ENCODE measurements around the gene ZFP14. TPM values are rescaled to one million over a fixed set of nuclear protein-coding genes. Genes with fewer than 3 reads are reported as not detected.

ZFP14 gene
- 0.98 and 1.3 TPM in 2 replicates for total RNA-seq (2014; rRNA removed; shearing (Covaris generic))
- polyA plus RNA-seq (2015; cell fraction: cytosol; rRNA removed), result 0.18 and 0.29 TPM in 2 replicates
- polyA plus RNA-seq (2015; cell fraction: nucleus; rRNA removed), result 0.82 and 1.3 TPM in 2 replicates

DNA sequence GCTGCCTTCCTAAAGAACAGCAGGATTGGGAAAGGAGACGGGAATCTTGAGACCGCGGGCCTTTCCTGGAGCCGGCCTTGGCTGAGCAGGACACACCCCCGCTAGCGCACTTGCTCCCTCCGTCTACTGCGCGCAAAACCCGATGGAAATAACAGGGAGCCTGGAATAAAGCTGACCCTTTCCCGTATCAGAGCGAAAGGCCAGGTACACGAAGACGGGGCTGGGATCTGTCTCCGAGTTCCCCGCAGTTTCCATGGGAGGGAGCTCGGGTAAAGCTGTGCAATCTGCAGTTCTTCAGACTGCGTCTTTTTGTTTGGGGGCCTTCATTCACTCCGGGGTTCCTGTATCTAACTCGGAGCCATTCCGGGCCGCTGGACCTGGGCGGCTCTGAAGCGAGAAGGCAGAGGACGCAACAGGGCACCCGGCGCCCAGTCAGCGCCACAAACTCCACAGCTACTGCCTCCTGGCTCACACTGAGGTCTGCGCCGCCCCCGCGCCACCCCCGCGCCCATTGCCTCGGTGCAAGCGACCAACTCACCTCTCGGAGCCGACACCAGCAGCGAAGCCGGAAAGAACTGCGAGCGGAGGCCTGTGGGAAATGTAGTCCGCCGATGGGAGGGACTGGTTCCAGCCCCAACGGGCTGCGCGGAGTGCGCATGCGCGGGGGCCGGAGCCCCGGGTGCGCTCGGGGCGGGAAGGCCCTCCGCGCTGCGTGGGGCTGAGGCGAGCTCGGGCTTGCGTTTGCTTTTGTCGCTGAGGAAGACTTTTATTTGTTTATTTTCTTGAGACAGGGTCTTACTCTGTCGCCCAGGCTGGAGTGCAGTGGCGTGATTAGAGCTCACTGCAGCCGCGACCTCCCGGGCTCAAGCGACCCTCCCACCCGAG, at the start of gene ZFP14:
ZFP14 (minus strand) TSS at position 577 of the 885 bp plus-strand sequence. CDS start 11,309 bp downstream, outside the sequence.
- DNase-seq (ENCODE audit: low read depth), result peak; percentile 88

DNA sequence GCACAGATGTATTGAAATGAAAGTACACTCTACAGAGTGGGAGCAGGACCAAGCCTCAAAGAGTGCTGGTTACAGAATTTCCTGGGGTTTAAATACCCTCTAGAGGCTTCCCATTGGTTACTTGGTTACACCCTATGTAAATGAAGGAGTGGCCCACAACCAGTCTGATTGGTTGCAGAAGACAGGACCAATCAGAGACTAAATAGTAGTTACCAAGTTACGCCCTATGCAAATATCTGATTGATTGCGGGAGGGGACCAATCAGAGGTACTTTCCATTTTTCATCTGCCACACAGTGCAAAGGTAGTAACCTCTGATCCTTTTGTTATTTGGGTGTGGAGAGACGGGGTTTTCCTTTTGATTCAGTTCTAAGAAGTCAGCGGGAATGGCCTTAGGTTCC, 44.9 kb upstream of the ZFP14 start:
- DNase-seq (ENCODE audit: low read depth), result no peak

DNA sequence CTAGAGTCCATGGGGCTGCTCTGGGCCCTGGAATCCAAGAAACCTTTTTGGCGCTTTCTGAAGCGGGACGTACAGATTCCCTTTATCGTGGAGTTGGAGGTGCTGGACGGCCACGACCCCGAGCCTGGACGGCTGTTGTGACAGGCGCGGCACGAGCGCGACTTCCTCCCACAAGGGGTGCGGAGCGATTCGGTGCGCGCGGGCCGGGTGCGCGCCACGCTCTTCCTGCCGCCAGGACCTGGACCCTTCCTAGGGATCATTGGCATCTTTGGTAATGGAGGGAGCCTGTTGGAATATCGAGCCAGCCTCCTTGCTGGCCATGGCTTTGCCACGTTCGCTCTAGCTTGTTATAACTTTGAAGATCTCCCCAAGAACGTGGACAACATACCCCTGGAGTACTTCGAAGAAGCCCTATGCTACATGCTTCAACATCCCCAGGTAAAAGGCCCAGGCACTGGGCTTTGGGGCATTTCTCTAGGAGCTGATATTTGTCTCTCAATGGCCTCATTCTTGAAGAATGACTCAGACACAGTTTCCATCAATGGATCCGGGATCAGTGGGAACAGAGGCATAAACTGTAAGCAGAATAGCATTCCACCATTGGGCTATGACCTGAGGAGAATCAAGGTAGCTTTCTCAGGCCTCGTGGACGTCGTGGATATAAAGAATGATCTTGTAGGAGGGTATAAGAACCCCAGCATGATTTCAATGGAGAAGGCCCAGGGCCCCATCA, 42.9 kb upstream of the ZFP14 start:
- DNase-seq (ENCODE audit: low read depth), result no peak

DNA sequence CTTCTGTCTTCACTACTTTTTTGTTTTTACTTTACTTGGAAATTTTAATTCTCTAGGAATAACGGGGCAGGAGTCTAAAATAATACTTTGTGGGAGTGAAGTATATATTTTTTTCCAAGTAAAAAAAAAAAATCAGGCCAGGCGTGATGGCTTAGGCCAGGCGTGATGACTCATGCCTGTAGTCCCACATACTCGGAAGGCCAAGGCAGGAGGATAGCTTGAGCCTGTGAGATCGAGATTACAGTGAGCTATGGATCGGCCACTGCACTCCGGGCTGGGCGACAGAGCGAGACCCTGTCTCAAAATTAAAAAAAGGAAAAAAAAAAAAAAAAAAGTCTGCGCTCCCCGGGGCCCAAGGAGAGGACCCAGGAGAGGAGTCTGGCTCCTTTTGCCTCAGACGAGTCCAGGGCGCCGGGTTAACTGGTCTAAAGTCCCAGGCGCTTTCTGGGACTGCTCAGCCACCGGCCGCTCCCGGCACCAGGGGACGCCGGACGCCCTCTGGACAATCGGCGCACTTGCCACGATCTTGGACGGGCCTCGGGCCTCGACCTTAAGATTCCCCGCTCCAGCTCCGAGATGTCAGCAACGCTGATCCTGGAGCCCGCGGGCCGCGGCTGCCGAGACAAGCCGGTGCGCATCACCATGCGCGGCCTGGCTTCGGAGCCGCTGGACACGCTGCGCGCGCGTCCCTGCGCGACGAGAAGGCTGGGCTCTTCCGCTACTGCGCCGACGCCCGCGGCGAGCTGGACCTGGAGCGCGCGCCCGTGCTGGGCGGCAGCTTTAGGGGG, 42.2 kb upstream of the ZFP14 start:
- no peak for DNase-seq (ENCODE audit: low read depth)

DNA sequence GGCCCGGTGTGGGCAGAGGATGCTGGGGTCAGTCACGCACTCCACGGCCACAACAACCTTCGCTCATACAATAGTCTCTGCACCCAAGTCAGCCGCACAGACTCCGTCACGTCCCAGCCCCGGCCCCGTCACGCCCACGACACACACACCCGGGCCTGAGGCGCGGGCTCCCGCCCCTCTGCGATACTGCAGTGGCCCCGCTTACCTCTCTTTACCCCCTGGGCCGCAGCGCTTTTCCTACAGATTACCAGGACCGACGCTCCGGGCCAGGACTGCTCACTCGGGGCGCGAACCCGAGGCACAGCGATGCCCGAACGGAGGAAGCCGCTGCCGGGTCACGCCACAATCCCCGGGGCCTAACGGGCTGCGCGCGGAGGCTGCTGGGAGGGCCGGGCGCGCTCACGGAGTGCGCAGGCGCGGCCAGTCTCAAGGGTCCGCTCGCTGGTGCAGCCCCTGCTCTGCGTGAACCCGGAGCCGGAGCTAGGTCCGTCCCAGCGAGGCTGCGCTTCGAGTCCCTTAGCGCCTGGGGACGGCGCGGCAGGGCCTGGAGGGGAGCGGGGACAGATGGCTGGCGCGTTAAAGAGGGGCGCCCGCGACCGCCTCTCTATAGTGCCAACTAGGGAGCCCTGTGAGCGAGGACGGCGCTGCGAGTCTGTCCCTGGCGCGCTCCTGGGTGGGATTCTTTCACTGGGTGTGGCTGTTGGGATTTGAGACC, 39.4 kb upstream of the ZFP14 start, which contains the start of gene ZFP82:
ZFP82 (minus strand) TSS at position 358 of the 715 bp plus-strand sequence. CDS start 8,855 bp downstream, outside the sequence.
- DNase-seq (ENCODE audit: low read depth), result peak; percentile 56

GRCh38 chr19:36417752-36418286, 38.8 kb upstream of the ZFP14 start:
- peak; percentile 4 for DNase-seq (ENCODE audit: low read depth)

- DNase-seq (ENCODE audit: low read depth), result no peak
Measured at GRCh38 chr19:36409841-36410240, 30.8 kb upstream of the ZFP14 start.

DNA sequence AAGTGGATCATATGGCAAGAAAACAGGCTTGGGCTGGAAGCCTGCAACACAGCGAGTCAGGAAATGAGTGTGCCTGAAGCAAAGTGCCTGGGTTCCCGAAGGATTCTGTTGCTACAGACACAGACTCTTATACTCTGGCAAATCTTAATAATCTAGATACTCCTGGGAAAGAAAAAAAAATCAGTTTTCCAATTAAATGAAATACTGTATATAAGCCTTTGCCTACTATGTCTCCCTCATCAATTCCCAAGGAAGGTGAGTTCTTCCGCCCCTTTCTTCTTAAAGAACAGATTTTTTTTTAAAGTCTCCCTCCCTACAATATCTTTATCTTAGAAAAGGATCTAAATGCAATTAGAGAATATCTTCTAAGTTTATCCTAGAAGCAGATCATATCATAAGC, 29.1 kb upstream of the ZFP14 start:
- no peak for DNase-seq (ENCODE audit: low read depth)

GRCh38 chr19:36404498-36404897, 25.5 kb upstream of the ZFP14 start:
- DNase-seq (ENCODE audit: low read depth), result no peak

- DNase-seq (ENCODE audit: low read depth), result no peak
Measured at GRCh38 chr19:36401475-36401874, 22.5 kb upstream of the ZFP14 start.

DNA sequence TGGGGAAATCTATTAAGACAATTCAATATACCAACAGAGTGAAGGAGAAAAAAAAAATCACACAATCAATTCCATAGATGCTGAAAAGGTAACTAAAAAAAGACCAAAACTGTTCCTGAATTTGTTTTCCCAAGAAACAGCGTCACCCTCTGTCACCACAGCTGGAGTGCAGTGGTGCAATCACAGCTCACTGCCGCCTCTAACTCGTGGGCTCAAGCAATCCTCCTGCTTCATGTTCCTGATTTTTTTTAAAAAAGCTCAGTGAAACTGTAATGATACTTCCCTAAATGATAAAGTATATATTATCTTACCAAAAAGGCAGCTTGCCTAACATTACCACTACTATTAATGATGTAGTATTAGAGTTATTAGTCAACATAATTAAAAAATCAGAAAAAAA, 19.6 kb upstream of the ZFP14 start:
- DNase-seq (ENCODE audit: low read depth), result no peak

GRCh38 chr19:36392916-36393673, 14.1 kb upstream of the ZFP14 start:
- DNase-seq (ENCODE audit: low read depth), result no peak

DNA sequence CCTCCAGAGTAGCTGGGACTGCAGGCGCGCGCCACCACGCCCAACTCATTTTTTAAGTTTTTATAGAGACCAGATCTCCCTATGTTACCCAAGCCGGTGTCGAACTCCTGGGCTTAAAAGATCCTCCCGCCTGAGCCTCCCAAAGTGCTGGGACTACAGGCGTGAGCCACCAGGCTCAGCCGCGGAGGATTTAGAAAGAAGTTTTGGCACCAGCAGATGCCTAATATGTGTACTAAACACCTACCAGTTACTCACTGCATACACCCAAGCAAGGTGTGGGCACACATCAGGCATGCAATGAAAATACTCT, 464 bp upstream of the ZFP14 start:
- DNase-seq (ENCODE audit: low read depth), result no peak

GRCh38 chr19:36377541-36378178, 1.3 kb downstream of the ZFP14 start:
- no peak for DNase-seq (ENCODE audit: low read depth)

GRCh38 chr19:36373638-36374156, 5.3 kb downstream of the ZFP14 start:
- DNase-seq (ENCODE audit: low read depth), result no peak

DNA sequence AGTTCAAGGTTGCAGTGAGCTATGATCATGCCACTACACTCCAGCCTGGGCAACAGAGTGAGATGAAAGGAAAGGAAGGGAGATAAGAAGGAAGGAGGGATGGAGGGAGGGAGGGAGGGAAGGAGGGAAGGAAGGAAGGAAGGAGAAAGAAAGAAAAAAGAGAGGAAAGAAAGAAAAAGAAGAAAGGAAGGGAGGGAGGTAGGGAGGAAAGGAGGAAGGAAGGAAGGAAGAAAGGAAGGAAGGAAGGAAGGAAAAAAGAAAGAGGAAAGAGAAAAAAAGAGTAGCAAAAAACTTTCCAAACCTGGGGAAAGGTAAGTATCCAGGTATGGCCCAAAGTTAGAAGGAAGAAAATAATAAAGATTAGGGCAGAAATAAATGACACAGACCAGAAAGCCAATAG, 7.1 kb downstream of the ZFP14 start:
- DNase-seq (ENCODE audit: low read depth), result no peak

- no peak for DNase-seq (ENCODE audit: low read depth)
Measured at GRCh38 chr19:36363845-36364244, 15.2 kb downstream of the ZFP14 start.

DNA sequence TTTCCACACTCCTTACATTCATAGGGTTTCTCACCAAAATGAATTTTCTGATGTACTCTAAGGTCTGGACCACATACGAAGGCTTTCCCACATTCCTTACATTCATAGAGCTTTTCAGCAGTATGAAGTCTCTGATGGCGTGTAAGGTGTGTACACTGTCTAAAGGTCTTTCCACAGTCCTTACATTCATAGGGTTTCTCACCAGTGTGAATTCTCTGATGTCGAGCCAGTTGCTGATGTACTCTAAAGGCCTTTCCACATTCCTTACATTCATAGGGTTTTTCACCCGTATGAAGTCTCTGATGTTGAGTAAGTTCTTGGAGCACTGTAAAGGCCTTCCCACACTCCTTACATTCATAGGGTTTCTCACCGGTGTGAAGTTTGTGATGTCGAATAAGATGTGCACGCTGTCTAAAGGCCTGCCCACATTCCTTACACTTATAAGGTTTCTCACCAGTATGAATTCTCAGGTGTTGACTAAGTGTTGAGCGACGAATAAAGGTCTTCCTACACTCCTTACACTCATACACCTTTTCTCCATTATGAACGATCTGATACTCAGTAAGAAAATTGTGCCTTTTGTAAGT, 38.1 kb downstream of the ZFP14 start:
- no peak for DNase-seq (ENCODE audit: low read depth)

All from HT1080 (cell line).